Nucleus accumbens (tissue), 56 donors: ENCODE data around the gene CYP24A1.

ENCODE experiments used
- DNase-seq, 56 donors: peaks; one replicate each; lab custom pipeline; 2025; lab: John Stamatoyannopoulos, UW

Gene CYP24A1

DNA sequence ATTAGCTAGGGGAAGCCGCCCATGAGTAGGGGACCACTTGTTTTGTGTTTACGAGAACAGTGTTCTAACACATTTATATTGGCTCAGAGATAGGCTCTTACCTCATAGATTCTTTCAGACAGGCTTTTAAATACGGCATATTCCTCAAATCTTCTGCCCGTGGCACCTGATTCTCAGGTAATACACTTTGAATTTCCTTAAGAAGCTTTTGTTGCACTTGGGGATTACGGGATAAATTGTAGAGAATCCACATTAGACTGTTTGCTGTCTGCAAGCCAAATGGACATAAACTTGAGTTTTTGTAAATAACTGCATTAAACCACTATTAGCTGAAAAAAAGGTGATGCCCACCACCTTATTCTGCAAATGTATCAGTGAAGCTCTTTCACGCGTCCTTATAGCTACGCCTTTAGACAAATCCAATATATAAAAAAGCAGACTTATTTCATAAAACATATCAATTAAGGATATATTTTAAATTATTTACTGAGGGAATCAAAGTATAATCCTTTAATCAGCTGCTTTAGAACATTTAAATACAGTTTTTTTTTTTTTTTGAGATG, 14.8 kb downstream of the CYP24A1 start:
- DNase-seq, result no peak

DNA sequence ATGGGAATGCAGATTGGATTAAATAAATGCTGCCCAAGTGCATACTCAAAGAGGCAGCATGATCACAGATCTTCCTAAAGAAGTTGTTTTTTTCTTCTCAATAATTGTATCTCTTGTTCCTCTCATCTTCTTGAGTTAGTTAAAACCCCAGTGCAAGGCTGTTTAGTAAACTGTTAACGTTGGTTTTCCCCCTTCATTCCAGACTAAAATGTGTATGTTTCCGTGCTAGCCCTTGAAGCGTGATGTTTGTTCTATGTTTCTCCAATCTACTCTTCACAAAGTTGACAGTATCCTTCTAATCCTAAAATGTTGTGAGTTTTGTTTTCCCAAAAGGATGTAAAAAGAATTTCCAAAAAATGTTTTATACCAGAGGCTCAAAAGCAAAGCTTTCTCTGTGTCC, 15.6 kb downstream of the CYP24A1 start:
- DNase-seq, result no peak

DNA sequence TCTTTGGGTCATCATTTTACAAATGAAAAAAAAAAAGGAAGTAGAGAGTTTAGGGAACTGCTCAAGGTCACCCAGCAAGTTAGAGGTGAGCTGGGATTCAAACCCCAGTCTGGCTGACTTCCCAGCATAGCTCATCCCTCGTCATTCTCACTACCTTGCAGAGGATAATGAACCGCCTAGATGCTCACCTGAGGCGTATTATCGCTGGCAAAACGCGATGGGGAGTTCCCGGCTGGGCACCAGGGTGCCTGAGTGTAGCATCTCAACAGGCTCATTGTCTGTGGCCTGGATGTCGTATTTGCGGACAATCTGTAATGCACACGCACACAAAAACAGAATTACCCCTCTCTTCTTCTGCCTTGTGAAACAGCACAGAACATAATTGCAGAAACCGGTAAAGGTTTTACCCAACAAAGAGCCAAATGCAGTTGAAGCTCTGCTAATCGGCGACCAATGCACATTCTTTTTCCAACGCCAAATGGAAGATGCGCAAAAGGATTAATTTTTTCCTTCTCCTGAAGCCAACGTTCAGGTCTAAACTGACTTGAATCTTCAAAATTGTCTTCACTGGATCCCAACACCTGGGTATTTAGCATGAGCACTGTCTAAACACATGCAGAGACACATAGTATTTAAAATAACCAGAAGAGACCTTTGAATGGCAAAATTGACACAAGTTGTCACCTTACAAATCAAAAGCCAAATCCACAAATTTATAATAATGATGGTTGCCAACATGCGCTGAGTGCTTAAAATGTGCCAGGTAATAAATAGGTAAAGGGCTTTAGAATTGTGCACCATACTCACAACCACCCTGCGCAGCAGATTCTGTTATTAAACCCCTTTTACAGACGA, 16.6 kb downstream of the CYP24A1 start:
- DNase-seq, result no peak

DNA sequence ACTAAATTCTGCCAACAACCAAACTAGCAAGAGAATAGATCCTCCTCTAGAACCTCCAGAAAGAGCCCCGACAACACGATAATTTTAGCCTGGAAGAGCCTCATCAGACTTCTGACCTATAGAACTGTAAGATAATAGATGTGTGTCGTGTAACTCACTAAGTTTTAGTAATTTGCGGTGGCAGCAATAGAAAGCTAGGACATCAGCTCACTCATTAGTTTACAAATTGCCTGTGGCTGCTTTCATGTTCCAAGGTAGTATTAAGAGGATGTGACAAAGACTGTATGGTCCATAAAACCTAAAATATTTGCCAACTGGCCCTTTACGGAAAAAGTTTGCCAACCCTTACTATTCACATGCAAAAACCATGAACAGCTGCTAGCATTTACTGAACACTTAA, 17.3 kb downstream of the CYP24A1 start:
- DNase-seq, result no peak

DNA sequence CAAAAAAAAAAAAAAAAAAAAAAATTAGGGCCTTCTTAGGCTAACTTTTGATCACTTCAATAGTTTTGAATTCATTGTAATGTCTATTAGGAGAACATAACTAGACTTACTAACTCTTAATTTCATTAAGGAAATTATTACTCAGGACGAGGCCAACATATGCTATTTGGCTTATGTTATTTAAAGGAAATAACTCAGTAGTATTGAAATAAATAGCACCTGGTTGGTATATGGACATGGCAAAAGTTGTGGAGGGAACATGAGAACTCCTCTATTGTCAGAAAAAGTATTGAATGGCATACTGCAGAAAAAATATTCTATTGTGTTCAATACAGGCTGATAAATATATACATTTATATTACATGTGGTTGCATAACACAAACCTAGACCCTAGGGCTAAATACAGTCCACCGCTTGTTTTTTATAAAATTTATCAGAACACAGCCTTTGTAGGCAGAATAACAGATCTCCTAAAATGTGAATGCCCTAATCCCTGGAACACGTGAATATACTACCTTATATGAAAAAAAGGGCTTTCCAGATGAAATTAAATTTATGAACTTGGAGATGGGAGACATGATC, 18.0 kb downstream of the CYP24A1 start:
- no peak for DNase-seq

DNA sequence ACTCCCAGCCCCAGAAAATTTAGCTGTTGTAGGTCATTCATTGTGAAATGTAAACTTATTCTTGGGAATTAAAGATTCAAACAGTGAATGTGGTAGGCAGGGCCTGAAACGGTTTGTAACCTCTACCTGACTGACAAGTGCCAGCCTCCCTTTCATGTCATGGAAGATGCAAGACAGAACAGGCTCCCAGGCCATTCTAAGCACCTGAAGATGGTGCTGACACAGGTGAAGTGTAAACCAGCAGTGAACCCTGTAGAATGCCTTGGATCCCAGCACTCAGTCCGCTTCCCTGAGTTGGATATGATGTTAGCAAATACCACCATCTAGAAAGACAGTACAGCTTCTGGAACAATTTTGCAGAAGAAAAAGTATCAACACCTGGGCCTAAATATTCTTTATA, 19.3 kb downstream of the CYP24A1 start:
- DNase-seq, result no peak

DNA sequence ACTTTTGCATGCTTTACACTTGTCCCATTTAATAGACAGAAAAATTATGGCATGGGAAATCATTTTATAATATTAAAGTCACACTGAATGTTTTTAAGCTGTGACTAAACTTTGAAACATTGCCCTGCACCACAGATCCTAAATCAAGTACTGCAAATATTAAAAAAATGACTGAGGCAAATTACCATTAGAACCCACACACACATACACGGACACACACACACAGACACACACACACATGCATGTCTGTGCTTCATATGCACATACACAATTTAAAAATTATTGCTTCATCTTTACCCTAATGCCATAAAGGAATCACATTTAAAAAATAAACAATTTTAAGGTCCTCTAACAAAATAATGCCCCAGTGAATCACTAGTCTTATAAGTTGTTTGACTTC, 19.9 kb downstream of the CYP24A1 start:
- DNase-seq, result no peak

DNA sequence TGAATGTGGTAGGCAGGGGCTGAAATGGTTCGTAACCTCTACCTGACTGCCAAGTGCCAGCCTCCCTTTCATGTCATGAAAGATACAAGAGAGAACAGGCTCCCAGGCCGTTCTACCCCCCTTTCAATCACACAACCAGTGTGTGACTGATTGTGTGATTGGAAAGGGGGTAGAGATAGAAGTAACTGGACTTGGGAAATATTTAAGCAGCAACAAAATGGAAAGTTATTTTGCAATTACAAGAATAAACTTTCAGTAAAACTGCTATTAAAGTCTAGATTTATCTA, 20.8 kb downstream of the CYP24A1 start:
- no peak for DNase-seq

DNA sequence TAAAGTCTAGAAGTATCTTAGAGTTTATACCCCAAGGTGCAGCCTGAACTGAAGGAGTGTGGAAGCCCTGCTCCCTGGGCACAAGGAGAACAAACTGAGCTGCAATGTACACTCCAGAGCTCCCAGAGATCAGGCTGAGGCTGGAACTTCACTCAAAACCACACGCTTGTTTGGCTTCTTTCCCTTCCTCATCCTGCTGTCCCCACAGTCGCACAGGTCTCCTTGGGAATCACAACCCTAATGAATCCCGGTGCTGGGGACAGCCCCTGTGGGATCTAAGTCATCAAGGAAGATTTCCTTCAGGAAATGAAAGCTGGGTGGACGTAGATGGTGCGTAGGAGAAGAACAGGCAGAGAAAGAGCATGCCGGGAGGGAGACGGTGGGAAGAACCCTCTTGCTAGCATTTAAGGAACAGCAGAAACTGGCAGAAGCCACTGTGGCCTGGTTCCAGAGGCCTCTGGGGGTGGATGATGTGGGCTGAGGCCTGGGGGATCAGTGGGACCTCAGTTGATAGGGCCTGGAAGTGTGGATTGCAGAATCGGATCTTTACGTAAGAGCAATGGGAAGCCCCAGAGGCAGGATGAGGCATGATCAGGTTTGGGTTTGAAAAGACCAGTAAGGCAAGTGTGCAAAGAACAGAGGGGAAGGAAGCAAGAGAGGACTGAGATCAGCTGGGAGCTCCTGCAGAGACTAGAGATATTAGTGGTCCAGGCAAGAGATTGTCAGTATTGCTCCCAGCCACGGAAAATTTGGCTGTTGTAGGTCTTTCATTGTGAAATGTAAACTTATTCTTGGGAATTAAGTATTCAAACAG, 21.4 kb downstream of the CYP24A1 start:
- no peak for DNase-seq

DNA sequence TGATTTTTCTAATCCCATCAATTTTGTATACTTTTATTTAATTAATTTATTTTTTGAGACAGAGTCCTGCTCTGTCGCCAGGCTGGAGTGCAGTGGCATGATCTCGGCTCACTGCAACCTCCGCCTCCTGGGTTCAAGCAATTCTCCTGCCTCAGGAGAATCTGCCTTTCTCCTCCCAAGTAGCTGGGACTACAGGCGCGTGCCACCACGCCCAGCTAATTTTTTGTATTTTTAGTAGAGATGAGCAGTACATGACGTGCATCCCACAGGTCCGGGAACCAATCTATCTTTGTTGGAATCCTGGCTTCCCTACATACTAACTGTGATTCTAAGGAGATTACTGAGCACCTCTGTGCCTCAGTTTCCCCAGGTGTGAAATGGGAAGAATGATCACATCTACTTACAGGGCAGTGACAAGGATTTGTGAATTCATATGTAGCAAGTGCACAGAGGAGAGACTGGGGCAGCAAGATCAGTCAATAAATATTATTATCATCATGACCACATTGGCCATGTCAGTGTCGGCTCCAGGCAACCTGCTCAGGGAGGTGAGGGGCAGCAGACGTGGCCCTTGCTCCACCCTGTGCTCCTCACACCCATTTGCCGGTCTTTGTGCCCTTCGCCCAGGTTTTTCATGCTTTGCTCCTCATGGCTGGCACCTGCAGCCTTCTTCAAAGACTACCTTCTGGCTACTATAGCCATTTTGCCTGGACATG, 22.1 kb downstream of the CYP24A1 start:
- DNase-seq, result no peak

DNA sequence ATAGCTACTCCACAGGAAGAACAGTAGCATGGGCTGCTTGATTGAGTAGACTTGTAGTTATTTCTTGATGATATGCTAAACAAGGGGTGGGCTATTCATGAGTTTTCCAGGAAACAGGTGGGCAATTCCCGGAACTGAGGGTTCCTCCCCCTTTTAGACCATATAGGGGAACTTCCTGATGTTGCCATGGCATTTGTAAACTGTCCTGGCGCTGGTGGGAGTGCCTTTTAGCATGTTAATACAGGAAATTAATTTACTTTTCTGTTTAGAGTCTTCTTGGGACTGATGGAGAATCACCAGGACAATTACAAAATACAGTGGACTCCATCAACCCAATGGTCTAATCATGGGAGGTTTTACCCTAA, 22.7 kb downstream of the CYP24A1 start:
- DNase-seq, result no peak

DNA sequence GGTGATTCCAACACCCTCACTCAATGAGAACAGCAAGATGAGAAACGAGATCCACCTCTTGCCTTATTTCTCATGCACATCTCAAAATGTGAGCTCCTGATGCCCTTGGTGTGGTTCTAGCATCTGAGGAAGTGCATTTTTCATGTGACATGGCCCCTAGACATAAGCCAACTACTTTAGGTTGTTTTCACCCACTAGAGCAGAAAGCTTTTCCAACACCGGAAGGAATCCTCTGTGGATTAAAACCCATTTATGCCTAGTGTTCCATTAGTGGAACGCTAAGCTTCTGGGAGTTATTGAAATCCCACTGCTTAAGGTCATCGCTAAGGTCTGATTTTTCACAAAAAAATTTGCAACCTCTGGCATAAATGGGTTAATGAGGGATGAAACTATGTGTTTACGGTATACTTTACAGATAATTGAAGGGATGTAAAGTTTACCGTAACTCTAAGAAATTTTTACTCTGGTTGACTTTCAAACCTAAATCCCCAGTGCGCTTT, 24.0 kb downstream of the CYP24A1 start:
- DNase-seq, result no peak

DNA sequence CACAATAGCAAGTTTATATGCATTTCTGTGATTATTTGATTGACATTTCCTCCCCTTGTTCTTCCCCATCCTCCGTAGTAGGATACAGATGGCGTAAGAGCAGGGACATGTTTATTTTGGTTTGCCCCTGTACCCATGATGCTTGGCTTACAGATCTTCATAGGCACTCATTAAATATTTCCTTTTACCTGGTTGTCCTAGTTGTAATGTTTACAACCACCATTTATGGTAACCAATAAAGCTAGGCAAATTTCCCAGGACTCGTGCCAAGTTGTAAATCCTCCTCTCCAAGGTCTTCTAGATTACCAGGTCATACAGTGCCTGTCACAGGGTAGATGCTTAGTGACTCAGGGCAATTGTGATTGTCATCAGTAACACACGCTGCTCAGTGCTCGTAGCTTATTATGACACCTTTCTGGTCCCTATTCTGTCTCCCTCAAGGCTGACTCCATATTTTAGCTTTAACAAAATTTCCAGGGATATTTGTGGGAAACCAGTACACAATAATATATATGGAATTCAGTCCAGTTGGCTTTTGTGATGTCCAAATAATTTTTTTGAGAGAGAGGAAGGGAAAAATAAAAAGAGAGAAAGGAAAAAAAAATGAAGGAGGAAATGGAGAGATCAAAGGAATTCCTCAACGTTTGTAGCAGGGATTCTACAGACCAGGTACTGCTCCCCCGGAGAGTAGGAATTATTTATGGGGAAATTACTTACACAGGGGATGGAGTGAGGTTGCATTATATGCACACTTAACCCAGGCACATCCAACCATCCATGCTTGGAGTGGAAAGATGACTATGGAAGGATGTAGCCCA, 24.6 kb downstream of the CYP24A1 start:
- DNase-seq, result no peak

DNA sequence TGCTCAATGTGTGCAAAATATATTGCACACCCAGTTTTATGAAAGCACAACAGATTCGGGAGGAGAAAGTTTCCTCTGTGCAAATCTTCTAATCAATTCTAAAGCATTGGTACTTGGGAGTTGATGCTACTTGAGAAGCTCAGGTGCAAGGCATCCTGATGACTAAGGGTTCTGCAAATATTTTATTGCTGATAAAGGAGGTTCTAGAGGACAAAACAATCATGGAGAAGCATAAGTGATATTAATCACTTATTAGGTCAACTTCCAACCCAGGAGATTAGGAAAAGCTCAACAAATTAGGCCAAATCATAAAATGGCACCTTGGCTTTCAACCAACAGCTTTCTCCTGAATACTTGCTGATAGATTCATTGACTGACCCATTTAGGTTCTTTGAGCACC, 27.1 kb downstream of the CYP24A1 start:
- DNase-seq, result no peak

DNA sequence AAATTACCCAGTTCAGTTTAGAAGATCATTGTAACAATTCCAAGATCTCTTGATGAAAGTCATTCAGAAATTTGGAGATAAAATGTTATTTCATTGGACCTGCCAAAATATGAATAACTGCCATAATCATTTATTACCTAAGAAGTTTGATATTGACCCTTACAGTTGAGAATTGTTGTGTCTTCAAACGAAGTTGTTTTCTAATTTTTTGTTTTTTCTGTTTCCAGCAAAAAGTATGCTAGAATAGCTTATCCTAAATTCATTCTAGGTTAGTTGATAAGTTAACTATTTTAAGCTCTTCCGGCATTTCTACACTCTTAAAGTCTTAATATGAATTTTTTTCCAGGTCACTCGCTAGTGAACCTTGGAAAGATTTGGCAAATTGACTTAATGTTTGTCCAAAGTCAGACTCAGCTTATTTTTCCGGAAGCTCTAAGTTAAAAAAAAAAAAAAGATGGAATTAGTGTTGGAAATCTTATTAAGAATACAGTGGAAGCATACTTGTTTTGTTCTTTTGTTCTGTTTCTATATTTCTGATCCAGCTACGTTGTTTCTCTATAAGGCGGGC, 28.9 kb downstream of the CYP24A1 start:
- no peak for DNase-seq

DNA sequence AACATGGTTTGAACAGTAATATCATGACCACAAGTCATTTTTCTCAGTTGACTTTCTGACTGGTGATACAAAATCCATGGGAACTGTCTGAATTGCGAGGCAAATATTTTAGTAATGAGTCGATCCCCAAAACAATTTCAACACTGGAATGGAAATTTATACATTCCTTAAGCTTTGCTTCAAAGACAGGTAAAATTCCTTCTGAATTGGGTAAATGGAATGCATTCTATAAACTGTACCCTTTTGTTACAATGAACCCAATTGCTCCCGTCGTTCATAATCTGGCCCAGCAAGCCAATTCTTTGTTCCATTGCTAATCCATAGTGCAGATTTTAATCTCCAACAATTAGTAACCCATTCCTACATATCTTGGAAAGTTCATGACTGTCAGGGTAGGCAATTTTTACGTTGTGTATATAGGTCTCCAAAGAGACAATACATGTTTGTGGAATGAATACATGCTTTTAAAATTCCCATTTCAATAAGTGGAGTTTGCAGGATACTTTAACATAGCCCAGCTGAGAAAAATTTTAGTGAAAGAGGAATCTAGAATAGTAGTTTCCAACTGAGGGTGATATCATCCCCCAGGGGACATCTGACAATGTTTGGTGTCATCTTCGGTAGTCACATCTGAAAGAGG, 32.7 kb downstream of the CYP24A1 start:
- DNase-seq, result no peak

DNA sequence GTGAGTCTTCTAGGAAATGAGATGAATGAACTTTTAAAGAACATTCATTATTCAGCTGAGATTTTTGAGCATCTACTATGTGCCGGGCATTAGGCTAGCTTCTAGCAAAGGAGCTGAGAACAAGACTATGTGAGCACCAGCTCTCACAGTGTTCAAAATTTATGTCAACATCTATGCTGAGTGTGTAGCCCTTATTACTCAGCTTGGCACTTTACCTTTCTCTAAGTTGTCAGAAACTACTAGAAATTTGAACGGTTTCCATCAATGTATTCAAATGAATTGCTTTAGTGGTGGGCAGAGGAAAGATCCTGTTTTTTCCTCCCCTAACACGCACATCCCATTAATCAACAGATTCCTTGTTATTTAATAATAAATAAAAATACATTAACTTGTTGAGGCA, 33.3 kb downstream of the CYP24A1 start:
- no peak for DNase-seq

DNA sequence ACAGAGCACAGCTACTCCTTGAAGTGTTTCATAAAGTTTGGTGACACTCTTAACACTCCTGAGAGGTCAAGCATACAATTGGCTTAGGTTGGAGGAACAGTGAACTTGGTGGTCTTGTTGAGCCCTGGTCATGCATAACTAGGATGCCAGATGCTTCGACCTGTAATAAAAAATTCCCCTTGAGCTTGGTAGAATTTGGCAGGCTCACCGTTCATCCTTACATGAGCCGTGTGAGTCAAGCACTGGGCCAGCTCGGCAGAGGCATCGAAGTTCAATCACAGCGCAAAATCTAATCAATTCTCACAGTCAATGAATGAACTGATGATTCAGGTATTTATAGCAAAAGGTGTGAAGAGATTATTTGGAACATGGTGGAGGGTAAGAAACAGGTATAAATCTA, 33.7 kb downstream of the CYP24A1 start:
- no peak for DNase-seq

DNA sequence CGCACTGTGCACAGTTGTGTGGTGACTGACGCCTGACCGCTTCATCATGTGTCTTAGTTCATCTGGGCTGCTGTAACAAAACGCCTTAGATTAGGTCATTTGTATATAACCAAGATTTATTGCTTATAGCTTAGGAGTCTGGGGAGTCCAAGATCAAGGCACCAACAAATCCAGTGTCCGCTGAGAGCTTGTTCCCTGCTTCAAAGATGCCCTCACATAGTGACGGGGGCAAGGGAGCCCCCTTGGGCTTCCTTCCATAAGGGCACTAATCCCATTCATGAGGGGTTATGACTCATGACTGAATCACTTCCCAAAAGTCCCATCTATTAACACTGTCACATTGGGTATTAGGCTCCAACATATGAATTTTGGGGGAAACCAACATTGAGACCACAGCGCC, 34.6 kb downstream of the CYP24A1 start:
- DNase-seq, result no peak
